Esophagus muscularis mucosa (tissue), 4 donors: Measurements from ENCODE around the gene COL5A1.

Source experiments
- EP300 ChIP-seq: sonication (generic); formaldehyde crosslinking; IDR thresholded peaks from one replicate; pipeline ENCODE4 v1.6.1; 2017; ENCODE audit warnings: antibody characterized with exemption
- POLR2A ChIP-seq: fragments of 450-650 bp; IDR thresholded peaks from one replicate; pipeline ENCODE4 v1.6.1; 2017; ENCODE audit warnings: antibody characterized with exemption, moderate library complexity, mild to moderate bottlenecking, low read depth
- TF ChIP-seq, protein P1 (sequence below), 3 experiments: fragments of 200-600 bp in 2 of 3; fragments of 450-650 bp in 1 of 3; sonication (generic) in 2 of 3; IDR thresholded peaks; one replicate each; pipeline ENCODE4 v1.5.1; 2017 to 2019; ENCODE audit warnings: antibody characterized with exemption in 3 of 3, mild to moderate bottlenecking in 2 of 3, moderate library complexity in 1 of 3

DNA sequence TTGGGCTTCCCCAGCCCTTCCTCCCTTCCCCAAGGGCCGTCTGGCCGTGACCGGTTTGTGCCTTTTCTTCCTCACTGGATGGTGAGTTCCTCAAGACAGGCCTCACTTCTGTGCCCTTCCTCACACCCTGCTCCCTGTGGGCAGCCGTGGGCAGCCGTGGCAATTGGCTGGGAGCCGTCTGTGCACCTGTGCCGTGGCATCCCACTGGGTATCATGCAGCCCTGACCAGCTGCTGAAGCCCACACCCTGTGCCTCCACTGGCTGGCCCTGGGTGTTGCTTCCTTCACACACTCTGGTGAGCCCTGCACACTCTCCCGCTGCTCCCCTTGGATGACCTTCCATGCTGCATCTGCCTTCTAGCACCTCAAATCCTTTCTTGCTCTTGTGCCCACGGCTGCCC lies 100.2 kb downstream of the COL5A1 start:
- TF ChIP-seq, protein P1, sequence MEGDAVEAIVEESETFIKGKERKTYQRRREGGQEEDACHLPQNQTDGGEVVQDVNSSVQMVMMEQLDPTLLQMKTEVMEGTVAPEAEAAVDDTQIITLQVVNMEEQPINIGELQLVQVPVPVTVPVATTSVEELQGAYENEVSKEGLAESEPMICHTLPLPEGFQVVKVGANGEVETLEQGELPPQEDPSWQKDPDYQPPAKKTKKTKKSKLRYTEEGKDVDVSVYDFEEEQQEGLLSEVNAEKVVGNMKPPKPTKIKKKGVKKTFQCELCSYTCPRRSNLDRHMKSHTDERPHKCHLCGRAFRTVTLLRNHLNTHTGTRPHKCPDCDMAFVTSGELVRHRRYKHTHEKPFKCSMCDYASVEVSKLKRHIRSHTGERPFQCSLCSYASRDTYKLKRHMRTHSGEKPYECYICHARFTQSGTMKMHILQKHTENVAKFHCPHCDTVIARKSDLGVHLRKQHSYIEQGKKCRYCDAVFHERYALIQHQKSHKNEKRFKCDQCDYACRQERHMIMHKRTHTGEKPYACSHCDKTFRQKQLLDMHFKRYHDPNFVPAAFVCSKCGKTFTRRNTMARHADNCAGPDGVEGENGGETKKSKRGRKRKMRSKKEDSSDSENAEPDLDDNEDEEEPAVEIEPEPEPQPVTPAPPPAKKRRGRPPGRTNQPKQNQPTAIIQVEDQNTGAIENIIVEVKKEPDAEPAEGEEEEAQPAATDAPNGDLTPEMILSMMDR (IDR thresholded peaks at IDR 0.05): no peak
- TF ChIP-seq EP300 (no peak), POLR2A (no peak)
